Muscle layer of duodenum (tissue), 2 donors: ENCODE data around the gene PDGFD.

Source experiments
- H3K27ac ChIP-seq: one replicate; pipeline ENCODE4 v1.7.0; 2013; ENCODE audit warnings: mild to moderate bottlenecking, low read length
- H3K27me3 ChIP-seq: one replicate; pipeline ENCODE4 v1.7.0; 2013; ENCODE audit warnings: low read depth, mild to moderate bottlenecking, control low read depth, low read length
- H3K36me3 ChIP-seq, 2 donors: one replicate each; pipeline ENCODE4 v1.7.0; 2013; ENCODE audit warnings: low read length in 2 of 2, control low read depth in 1 of 2, mild to moderate bottlenecking in 1 of 2; ENCODE audit not compliant: insufficient read depth in 2 of 2, control insufficient read depth in 1 of 2
- H3K4me1 ChIP-seq, 2 donors: one replicate each; pipeline ENCODE4 v1.7.0; 2013; ENCODE audit warnings: low read length in 2 of 2, mild to moderate bottlenecking in 2 of 2, control low read depth in 1 of 2, moderate library complexity in 1 of 2; ENCODE audit not compliant: insufficient read depth in 2 of 2, control insufficient read depth in 1 of 2
- H3K4me3 ChIP-seq, 2 donors: one replicate each; pipeline ENCODE4 v1.7.0; 2013; ENCODE audit warnings: low read length in 2 of 2, low read depth in 1 of 2, mild to moderate bottlenecking in 1 of 2
- H3K9me3 ChIP-seq, 2 donors: one replicate each; pipeline ENCODE4 v1.7.0; 2013; ENCODE audit warnings: low read length in 2 of 2, control low read depth in 1 of 2, mild to moderate bottlenecking in 1 of 2; ENCODE audit not compliant: control insufficient read depth in 1 of 2
- donor health status: healthy.

PDGFD gene

GRCh38 chr11:103903621-103904323, 260.2 kb downstream of the PDGFD start:
- Histone ChIP-seq H3K27me3 (no peaks in the 10 kb centered on the region), H3K27ac (no peak overlapping the region), H3K4me1 (no peaks in the 10 kb centered on the region), H3K4me3 (no peak overlapping the region), H3K9me3 (no peaks in the 10 kb centered on the region), H3K36me3 (no peaks in the 10 kb centered on the region)

GRCh38 chr11:103902994-103903393, 261.0 kb downstream of the PDGFD start:
- Histone ChIP-seq H3K4me3 (no peak overlapping the region), H3K27me3 (no peaks in the 10 kb centered on the region), H3K36me3 (no peaks in the 10 kb centered on the region), H3K4me1 (no peaks in the 10 kb centered on the region), H3K27ac (no peak overlapping the region), H3K9me3 (no peaks in the 10 kb centered on the region)

GRCh38 chr11:103901656-103902055, 262.3 kb downstream of the PDGFD start:
- H3K27me3 ChIP-seq, result no peaks in the 10 kb centered on the region
- no peaks in the 10 kb centered on the region for H3K4me1 ChIP-seq
- H3K36me3 ChIP-seq, result no peaks in the 10 kb centered on the region
- no peak overlapping the region for H3K4me3 ChIP-seq
- no peak overlapping the region for H3K27ac ChIP-seq
- no peaks in the 10 kb centered on the region for H3K9me3 ChIP-seq

GRCh38 chr11:103898577-103899336, 265.2 kb downstream of the PDGFD start:
- Histone ChIP-seq H3K4me3 (no peak overlapping the region), H3K9me3 (no peaks in the 10 kb centered on the region), H3K27ac (no peak overlapping the region), H3K4me1 (no peaks in the 10 kb centered on the region), H3K36me3 (no peaks in the 10 kb centered on the region), H3K27me3 (no peaks in the 10 kb centered on the region)

DNA sequence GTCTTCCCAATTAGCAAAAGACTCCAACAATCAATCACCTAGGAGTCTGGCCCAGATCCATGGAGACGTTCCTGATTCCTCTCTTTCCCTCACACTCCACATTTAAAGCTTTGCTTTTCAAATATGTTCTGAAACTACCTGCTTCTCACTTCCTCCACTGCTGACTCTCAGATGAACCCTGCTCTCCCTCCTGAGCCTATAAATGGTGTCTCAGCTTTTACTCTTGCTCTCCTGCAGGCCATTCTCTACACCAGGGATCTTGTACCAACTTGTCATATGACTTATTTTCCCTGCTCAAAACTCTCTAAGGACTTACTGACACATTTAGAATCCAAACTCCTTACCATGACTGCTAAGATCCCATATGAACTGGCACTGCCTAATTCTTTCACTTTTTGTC, 265.9 kb downstream of the PDGFD start:
- Histone ChIP-seq H3K4me1 (no peaks in the 10 kb centered on the region), H3K27ac (no peak overlapping the region)

DNA sequence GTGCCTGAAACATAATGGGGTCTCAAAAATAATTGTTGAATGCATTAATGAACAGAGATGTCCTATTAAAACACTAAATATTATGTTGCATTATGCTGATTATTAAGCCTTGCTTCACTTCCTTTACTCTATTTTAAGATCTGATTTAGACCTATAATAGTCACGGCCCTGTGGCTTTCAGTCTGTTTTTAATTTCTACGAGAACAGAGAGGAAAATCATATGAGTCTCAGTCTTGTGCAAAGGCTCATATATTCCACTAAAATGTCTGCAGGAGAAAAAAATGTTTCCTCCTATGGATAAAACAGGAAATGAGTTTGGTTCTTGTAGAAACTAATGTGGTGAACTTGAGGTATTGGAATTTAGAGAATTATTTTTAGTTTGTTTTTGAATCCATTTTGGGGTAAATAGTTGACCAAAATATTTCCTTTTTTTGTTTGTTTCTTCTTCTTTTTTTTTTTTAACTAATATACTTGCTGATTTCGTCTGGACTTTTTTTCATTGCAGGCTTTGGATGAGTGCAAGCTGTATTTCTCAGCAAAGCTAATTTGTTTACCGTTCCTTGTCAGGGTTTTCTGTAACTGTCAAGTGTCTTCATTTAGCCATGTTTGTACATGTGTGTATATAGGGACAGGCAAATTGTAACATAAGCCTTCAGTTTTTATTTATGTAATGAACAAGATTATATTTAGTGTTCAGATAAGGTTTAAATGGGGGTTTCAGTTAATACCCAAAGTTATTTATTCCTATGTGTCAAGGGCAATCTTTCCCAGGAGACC, 266.6 kb downstream of the PDGFD start:
- H3K4me1 ChIP-seq, result no peaks in the 10 kb centered on the region

More for the DNA sequence above, 265.9 kb downstream of the PDGFD start:
- H3K9me3 ChIP-seq, result no peaks in the 10 kb centered on the region
- H3K36me3 ChIP-seq, result no peaks in the 10 kb centered on the region
- no peaks in the 10 kb centered on the region for H3K27me3 ChIP-seq
- no peak overlapping the region for H3K4me3 ChIP-seq

DNA sequence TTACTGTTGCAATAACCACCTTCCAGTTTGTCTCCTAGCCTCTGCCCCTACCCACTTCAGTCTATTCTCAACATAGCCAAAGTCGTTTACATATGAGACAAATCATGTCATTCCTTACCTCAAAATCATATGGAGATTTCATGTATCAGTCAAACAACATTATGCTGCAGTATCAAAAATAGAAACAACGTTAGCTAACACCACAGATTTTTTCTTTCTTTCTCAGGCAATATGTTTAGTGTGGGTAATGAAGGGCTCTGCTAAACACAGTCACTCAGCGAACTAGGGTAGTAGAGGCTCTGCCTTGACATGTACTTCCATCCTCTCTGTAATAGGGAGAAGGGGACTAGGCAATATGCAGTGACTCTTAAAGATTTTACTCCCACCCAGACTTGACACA, 268.8 kb downstream of the PDGFD start:
- no peak overlapping the region for H3K27ac ChIP-seq
- H3K27me3 ChIP-seq, result no peaks in the 10 kb centered on the region
- H3K36me3 ChIP-seq, result no peaks in the 10 kb centered on the region
- H3K4me3 ChIP-seq, result no peak overlapping the region
- H3K9me3 ChIP-seq, result no peaks in the 10 kb centered on the region
- H3K4me1 ChIP-seq, result no peaks in the 10 kb centered on the region

More for the DNA sequence above, 266.6 kb downstream of the PDGFD start:
- H3K27ac ChIP-seq, result no peak overlapping the region
- H3K27me3 ChIP-seq, result no peaks in the 10 kb centered on the region
- no peaks in the 10 kb centered on the region for H3K36me3 ChIP-seq
- H3K9me3 ChIP-seq, result no peaks in the 10 kb centered on the region
- no peak overlapping the region for H3K4me3 ChIP-seq

GRCh38 chr11:103894673-103895072, 269.3 kb downstream of the PDGFD start:
- Histone ChIP-seq H3K9me3 (no peaks in the 10 kb centered on the region), H3K4me1 (no peaks in the 10 kb centered on the region), H3K27me3 (no peaks in the 10 kb centered on the region), H3K4me3 (no peak overlapping the region), H3K27ac (no peak overlapping the region), H3K36me3 (no peaks in the 10 kb centered on the region)

DNA sequence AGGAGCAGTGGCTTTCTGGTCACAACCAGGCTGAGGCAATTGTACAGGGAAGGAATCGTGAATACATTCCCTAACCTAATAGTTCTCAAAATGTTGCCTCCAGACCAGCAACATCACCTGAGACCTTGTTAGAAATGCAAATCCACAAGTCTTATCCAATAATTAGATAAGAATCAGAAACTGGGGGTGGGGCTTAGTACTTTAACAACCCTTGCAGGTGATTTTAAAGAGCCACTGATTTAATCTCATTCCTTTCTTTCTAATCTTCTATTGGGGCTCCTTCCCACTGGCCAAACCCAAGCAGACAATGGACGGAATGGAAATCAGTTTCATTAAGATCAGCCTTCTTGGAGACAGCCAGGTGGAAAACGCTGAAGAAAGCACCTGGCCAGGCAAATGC, 269.9 kb downstream of the PDGFD start:
- Histone ChIP-seq H3K27ac (no peak overlapping the region), H3K27me3 (no peaks in the 10 kb centered on the region), H3K4me3 (no peak overlapping the region), H3K9me3 (no peaks in the 10 kb centered on the region), H3K4me1 (no peaks in the 10 kb centered on the region), H3K36me3 (no peaks in the 10 kb centered on the region)

DNA sequence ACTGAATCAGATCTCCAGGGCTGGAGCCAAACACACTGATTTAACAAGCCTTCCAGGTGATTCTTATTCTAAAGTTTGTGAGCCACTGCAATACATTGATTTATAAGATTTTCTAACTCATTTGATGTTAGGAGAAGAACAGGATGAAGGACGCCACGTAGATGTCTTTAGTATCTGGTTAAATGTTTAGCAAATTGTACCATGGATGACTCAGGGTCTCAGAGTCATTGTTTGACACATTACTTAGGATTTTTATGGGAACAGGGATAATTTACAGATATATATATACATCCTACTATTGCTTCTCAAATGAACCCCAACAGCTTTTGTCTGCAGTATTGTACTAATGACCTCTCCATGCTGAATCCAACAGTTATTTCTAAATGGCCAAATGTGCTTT, 270.6 kb downstream of the PDGFD start:
- Histone ChIP-seq H3K9me3 (no peaks in the 10 kb centered on the region), H3K27ac (no peak overlapping the region), H3K4me3 (no peak overlapping the region), H3K27me3 (no peaks in the 10 kb centered on the region), H3K36me3 (no peaks in the 10 kb centered on the region), H3K4me1 (no peaks in the 10 kb centered on the region)

- Histone ChIP-seq H3K4me1 (no peaks in the 10 kb centered on the region), H3K27me3 (no peaks in the 10 kb centered on the region), H3K27ac (no peak overlapping the region), H3K9me3 (no peaks in the 10 kb centered on the region), H3K36me3 (no peaks in the 10 kb centered on the region), H3K4me3 (no peak overlapping the region)
These were observed 271.3 kb downstream of the PDGFD start for GRCh38 chr11:103892603-103893002.
